Activated naive CD8-positive, alpha-beta T cell treated with anti-CD3 and anti-CD28 coated beads, Interleukin-2, amount 50 U/mL, for 16 hours (primary cell): ENCODE results near the gene KAZN.

Experiments used
- DNase-seq: peaks from one replicate; pipeline ENCODE4 v3.0.0-alpha.2; 2020; ENCODE audit warnings: low read depth, low spot score

The KAZN gene

GRCh38 chr1:15107058-15107687, 508.7 kb downstream of the KAZN start:
- DNase-seq, result no peak

GRCh38 chr1:15107911-15108310, 509.4 kb downstream of the KAZN start:
- no peak for DNase-seq

DNA sequence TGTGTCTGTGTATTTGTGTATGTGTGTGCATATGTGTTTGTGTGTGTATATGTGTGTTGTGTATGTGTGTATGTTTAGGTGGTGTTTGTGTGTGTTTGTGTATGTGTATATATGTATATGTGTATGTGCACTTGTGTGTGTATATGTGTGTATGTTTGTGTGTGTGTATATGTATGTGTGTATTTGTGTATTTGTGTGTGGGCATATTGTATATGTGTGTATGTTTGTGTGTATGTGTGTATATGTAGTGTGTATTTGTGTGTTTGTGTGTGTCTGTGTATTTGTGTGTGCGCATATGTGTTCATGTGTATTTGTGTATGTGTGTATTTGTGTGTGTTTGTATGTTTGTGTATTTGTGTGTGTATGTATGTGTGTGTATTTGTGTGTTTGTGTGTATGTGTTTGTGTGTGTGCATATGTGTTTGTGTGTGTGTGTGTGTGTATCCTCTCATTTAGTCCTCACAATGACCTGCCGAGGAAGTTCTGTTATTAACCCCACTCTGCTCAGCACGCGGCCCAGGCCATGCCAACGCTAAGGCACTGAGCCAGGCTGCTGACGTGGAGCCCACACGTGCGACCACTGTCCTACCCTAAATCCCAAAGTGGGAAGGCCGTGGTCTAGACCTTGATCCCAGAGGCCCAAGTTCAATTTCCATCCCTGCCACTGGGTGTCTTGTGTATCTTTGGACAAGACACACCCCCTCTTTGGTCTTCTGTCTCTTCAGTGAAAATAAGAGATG, 511.8 kb downstream of the KAZN start:
- no peak for DNase-seq

DNA sequence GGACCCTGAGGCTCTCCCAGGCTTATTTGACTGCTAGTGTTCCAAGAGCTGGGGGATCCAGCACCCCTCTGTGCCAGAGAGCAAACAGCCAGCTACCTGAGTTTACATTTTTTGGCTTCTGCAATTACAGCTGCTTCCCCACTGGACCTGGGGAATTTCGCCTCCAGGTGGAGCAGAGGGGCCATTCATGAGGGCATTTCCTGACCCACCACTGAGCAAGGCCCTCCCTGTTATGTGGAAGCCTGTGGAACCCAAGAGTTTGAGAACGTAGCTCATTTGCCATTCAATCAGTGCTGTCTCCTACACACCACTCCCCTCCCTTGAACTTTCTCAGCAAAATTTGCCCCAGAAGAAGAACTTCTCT, 512.4 kb downstream of the KAZN start:
- DNase-seq, result no peak

GRCh38 chr1:15113146-15113545, 514.7 kb downstream of the KAZN start:
- no peak for DNase-seq

DNA sequence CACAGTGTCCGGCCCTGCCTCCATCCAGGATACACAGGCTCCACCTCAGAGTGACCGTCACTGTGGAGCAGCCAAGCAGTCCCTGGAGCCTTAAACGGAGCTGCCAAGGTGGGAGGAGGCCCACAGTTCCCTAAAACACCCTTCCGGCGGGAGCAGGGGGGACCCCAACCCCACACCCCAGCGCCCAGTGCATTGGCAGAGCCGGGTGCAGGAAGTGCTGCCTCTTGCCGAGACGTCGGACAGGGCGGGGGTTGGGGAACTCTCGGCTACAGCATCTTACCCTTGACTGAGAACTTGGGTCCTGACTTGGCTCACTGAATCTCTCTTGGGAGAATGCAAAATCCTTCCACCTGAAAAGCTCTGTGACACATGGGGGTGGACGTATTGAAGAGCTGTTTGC, 516.4 kb downstream of the KAZN start:
- DNase-seq, result no peak

GRCh38 chr1:15115542-15116330, 517.3 kb downstream of the KAZN start:
- DNase-seq, result no peak

DNA sequence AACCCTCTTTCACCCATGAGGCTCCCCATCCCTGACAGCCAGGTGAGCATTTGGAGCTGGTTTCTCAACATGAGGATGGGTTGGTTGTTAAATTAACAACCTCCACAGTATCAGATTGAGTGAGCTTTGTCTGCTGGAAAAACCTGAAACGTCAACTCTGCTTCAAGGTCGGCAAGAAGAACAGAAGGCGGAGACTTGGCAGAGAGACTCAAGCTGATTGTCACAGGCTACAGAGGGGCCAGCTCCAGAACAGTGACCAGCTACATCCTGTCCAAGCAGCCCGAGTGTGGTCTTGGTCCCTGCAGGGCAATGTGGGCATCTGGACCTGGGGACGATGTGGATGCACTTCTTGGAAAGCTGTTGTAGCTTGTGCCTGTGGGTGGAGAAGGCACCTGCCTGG, 518.5 kb downstream of the KAZN start:
- DNase-seq, result no peak

- DNase-seq, result no peak
These were observed 519.3 kb downstream of the KAZN start for GRCh38 chr1:15117671-15118325.

- no peak for DNase-seq
These were observed 520.1 kb downstream of the KAZN start for GRCh38 chr1:15118579-15118978.

DNA sequence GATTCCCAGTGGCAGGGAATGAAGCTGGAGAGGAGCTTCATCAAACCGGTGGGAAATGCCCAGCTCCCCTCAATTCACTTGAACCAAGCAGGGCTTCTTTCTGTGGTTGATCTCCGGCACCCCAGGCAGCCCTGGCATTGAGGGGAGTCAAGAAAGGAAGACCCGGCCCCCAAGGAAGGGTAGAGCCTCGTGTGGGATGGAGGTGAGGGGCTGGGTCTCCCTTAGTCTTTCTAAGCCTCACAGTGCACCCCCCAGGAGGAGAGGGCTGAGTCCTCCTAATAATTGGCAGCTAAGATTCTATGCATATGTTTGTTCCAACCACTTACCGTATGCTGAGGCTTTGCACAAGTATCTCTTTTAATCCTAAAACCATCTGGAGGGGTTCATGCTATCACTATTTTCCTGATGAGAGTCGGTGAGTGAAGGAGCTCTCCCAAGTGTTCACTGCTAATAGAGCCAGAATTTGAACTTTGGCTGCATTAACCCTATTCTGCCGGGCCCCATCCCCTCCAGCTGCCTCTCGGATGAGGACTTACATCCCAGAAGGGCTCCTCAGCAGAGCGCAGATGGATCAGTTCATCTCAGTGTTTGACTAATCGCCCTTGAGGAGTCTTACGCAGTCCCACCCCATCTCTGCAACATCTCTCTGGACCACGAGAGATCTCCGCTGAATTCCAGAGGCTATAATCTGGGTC, 521.9 kb downstream of the KAZN start:
- DNase-seq, result no peak

DNA sequence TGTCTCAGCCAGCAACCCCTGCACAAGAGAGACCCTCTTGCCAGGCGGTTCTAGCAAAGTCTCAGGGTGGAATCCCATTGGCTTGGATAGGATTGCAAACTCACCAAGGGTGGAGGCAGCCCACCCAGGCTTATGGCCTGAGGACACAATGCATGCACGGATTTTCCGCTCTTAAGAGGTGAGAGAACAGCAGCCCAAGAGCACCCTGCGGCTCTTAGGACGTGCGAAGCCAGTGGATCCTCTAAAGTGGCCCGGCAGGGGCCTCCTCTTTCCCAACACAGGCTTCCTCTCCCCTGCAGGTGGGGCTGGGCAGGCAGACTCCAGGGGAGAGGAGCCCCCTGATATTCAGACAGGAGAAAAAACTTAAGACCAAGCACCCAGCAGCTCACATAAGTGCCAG, 523.8 kb downstream of the KAZN start:
- DNase-seq, result no peak

GRCh38 chr1:15123270-15123669, 524.8 kb downstream of the KAZN start:
- DNase-seq, result no peak

GRCh38 chr1:15123925-15124324, 525.4 kb downstream of the KAZN start:
- no peak for DNase-seq

DNA sequence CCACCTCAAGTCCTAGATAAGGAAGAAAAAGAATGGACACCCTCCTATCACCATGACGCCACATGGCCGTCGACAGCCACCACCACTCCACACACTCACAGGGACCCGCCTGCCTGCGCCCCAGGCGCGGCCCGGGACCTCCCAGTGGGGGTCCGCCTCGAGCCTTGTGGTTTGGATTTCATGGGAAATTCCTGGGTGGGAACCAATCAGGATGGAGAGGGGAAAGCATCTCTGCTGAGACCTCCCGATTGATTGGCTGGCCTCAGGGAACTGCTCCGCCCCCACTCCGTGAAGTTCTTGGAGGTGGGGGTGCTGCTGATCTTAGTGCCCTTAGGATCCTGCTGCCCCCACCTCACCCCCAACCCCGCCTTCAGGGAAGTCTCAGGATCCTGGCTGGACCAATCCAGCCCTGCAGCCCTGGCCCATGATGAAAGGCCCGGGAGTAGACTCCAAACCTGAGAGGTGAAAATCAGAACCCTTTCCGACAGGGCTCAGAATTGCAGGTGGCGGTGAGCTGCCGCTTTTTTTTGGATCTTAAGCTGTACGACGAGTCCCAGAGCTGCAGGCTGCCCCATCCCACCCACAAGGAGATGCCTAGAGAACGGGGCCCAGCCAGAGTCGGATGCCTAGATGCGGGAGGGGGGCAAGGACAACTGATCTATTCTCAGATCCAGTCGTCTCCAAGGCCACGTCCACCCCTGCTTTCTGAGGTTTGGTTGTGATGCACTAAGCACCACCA, 526.0 kb downstream of the KAZN start:
- no peak for DNase-seq

DNA sequence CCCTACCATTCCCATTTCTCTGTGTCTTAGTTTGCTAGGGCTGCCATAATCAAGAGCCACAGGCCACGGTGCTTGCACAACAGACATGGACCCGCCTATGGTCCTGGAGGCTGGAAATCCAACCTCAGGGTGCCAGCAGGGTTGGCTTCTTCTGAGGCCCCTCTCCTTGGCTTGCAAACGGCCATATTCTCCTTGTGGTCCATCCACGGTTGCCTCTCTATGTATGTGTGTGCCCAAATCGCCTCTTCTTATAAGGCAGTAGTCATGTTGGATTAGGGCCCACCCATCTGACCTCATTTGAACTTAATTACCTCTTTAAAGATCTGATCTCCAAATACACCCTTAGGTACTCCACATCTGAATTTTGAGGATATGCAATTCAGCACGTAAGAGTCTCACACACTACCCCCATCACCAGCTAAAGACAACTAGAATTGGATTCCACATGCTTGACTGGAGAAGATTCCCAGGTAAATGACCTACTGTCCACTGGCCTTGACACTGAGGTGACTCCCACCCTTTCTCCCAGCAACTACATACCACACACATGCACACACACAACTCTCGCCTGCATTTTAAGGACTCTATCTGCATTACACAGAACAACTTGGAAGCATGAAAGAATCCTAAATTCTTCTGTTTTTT, 526.7 kb downstream of the KAZN start:
- DNase-seq, result no peak

DNA sequence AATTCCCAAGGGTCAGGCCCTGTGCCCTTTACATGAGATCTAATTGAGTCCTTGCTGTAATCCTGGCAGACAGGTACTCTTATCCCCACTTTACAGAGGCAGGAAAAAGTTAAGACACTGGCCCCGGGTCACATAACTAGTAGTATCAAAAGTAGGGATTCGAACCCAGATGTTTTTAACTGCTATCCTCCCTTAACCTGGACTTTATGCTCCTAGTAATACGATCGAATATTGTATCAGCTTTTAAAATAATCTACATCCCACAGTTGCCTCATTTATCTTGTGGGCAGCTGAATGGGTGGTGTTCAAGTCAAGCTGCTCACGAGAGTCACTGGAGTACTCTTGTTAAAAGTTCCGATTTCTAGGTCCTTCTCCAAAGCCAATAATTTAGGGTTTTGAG, 529.6 kb downstream of the KAZN start:
- no peak for DNase-seq

- peak; percentile 38 for DNase-seq
These were observed 530.2 kb downstream of the KAZN start for GRCh38 chr1:15128520-15129313.

GRCh38 chr1:15129944-15130343, 531.5 kb downstream of the KAZN start:
- DNase-seq, result no peak

- no peak for DNase-seq
These were observed 532.1 kb downstream of the KAZN start for GRCh38 chr1:15130607-15131006.
